Measurements from ENCODE around the gene CEP19.

The CEP19 gene

GRCh38 chr3:196694202-196694638 is 17.8 kb downstream of the CEP19 start:
- in situ Hi-C loops (cut with MboI; ENCODE audit: low pct_unique_long_range_greater_than_20kb, low sequenced_read_pairs, unreplicated experiment): no loop called here
- DNase-seq (ENCODE audit: low spot score): peak; percentile 52
- TF ChIP-seq CTCF (IDR thresholded peaks at IDR 0.05; ENCODE audit: extremely low read depth, insufficient read depth, missing control alignments): no peak

GRCh38 chr3:196691386-196691785 is 20.7 kb downstream of the CEP19 start:
- DNase-seq (ENCODE audit: low spot score): no peak
- no peak for TF ChIP-seq CTCF (IDR thresholded peaks at IDR 0.05; ENCODE audit: extremely low read depth, insufficient read depth, missing control alignments)
- in situ Hi-C loops (cut with MboI; ENCODE audit: low pct_unique_long_range_greater_than_20kb, low sequenced_read_pairs, unreplicated experiment): no loop called here

- DNase-seq (ENCODE audit: low spot score): no peak
- in situ Hi-C loops (cut with MboI; ENCODE audit: low pct_unique_long_range_greater_than_20kb, low sequenced_read_pairs, unreplicated experiment): loop anchor here (10.0 kb wide), 1 partner anchor 75 kb away; no protein-coding TSS in a partner anchor
- no peak for TF ChIP-seq CTCF (IDR thresholded peaks at IDR 0.05; ENCODE audit: extremely low read depth, insufficient read depth, missing control alignments)
Measured at GRCh38 chr3:196689941-196690660, 21.9 kb downstream of the CEP19 start.

- in situ Hi-C loops (cut with MboI; ENCODE audit: low pct_unique_long_range_greater_than_20kb, low sequenced_read_pairs, unreplicated experiment): loop anchor here (10.0 kb wide), 1 partner anchor 74 kb away; no protein-coding TSS in a partner anchor
- TF ChIP-seq CTCF (IDR thresholded peaks at IDR 0.05; ENCODE audit: extremely low read depth, insufficient read depth, missing control alignments): no peak
- no peak for DNase-seq (ENCODE audit: low spot score)
Measured at GRCh38 chr3:196688349-196688748, 23.7 kb downstream of the CEP19 start.

GRCh38 chr3:196686436-196686835 is 25.6 kb downstream of the CEP19 start:
- in situ Hi-C loops (cut with MboI; ENCODE audit: low pct_unique_long_range_greater_than_20kb, low sequenced_read_pairs, unreplicated experiment): loop anchor here (10.0 kb wide), 1 partner anchor 72 kb away; no protein-coding TSS in a partner anchor
- TF ChIP-seq CTCF (IDR thresholded peaks at IDR 0.05; ENCODE audit: extremely low read depth, insufficient read depth, missing control alignments): no peak
- no peak for DNase-seq (ENCODE audit: low spot score)

- TF ChIP-seq CTCF (IDR thresholded peaks at IDR 0.05; ENCODE audit: extremely low read depth, insufficient read depth, missing control alignments): peak; percentile 68
- in situ Hi-C loops (cut with MboI; ENCODE audit: low pct_unique_long_range_greater_than_20kb, low sequenced_read_pairs, unreplicated experiment): loop anchor here (10.0 kb wide), 1 partner anchor 70 kb away; no protein-coding TSS in a partner anchor
- peak; percentile 84 for DNase-seq (ENCODE audit: low spot score)
Measured at GRCh38 chr3:196684548-196685407, 27.3 kb downstream of the CEP19 start.

All from GM13977 (cell line).